ENCODE results near the gene MKX. TPM values are rescaled to one million over a fixed set of nuclear protein-coding genes. Genes with fewer than 3 reads are reported as not detected.

MKX gene
- polyA plus RNA-seq, 1 donor from 2014 or later = not detected

DNA sequence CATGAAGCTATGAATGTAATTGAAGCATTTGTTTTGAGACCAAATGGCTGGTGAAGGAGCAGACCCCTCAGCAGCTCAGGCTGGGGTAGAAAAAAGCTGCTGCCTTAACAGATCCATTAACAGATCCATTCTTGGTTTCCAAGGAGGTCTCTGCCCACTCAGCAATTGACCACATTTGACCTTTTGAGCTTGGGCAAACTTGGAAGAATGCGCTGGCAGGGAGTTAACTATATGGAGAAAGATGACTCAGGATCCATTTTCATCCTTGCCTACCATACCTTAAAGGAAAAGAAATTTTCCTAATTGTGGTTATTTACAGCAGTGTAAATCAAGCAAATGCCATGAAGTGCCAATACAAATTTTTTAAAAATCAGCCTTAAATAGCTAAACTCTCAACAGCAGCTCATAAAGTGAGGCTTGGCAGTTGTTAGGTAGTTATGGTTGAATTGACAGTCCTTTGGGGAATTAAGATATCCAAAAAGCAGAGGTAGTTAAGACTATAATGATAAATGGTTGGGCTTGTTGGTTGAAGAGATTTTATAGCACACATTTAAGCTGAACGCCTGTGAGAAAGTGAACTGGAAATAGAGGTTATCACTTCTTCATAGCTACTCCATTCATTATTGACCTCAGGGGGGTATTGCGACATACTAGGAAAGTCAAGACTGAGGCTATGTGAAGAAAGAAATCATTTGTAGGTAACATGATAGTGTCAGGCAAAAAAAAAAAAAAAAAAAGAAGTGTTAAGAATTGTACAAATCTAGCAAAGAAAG is 83.9 kb downstream of the MKX start:
- Mint-ChIP-seq H3K4me3 (no peak overlapping the region), H3K27me3 (peaks cover 19% of the 10 kb centered on the region), H3K36me3 (no peaks in the 10 kb centered on the region), H3K9me3 (no peaks in the 10 kb centered on the region), H3K4me1 (no peaks in the 10 kb centered on the region), H3K27ac (no peak overlapping the region)

DNA sequence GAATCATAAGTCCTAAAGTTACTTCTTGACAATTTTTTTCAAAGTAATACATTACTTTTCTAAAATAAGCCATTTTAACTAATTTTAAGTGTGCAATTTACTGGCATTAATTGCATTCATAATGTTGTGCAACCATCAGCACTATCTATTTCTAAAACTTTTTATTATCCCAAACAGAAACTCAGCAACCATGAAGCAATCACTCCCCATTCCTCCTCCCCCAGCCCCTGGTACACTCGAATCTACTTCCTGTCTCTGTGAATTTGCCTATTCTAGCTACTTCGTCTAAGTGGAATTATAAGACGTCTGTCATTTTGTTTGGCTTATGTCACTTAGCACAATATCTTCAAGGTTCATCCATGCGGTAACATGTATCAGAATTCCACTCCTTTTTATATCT is 84.9 kb downstream of the MKX start:
- Mint-ChIP-seq H3K27ac (no peak overlapping the region), H3K9me3 (no peaks in the 10 kb centered on the region), H3K27me3 (peaks cover 19% of the 10 kb centered on the region), H3K36me3 (no peaks in the 10 kb centered on the region), H3K4me3 (no peak overlapping the region), H3K4me1 (no peaks in the 10 kb centered on the region)

DNA sequence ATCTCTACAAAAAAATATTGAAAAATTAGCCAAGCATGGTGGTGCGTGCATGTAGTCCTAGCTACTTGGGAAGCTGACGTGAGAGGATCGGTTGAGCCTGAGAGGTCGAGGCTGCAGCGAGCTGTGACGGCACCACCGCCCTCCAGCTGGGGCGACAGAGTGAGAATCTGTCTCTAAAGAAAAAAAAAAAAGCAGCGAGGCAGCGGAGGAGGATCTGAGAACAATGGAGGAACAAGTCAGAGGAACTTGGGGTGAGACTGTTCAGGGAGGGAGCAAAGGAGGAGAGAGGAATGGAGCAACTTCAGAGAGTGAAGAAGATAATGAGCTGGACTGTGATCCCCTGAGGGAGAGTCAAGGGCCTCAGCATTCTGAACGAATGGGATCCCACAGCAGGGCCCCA is 85.4 kb downstream of the MKX start:
- Mint-ChIP-seq H3K4me1 (no peaks in the 10 kb centered on the region), H3K36me3 (no peaks in the 10 kb centered on the region), H3K9me3 (no peaks in the 10 kb centered on the region), H3K4me3 (no peak overlapping the region), H3K27me3 (peaks cover 19% of the 10 kb centered on the region), H3K27ac (no peak overlapping the region)

DNA sequence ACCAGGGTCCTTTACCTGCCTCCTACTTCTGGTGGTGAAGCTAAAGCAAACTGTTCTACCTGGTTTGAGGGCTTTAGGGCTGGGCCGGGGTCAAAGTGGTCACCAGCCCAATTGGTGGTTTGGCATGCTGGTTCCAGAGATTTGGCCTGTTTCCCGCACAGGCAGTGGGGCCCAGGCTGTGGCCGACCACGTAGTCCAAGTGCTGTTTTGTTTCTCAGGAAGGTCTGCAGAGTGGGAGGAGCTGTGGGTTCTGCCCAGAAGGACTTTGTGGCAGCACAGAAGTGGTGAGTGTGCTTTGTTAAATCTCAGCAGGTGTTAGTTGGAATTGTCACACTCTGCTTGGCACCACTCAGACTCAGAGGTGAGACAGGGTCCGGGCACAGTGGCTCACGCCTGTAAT is 85.8 kb downstream of the MKX start:
- Mint-ChIP-seq H3K36me3 (no peaks in the 10 kb centered on the region), H3K27me3 (peaks cover 19% of the 10 kb centered on the region), H3K4me3 (no peak overlapping the region), H3K27ac (no peak overlapping the region), H3K4me1 (no peaks in the 10 kb centered on the region), H3K9me3 (no peaks in the 10 kb centered on the region)

DNA sequence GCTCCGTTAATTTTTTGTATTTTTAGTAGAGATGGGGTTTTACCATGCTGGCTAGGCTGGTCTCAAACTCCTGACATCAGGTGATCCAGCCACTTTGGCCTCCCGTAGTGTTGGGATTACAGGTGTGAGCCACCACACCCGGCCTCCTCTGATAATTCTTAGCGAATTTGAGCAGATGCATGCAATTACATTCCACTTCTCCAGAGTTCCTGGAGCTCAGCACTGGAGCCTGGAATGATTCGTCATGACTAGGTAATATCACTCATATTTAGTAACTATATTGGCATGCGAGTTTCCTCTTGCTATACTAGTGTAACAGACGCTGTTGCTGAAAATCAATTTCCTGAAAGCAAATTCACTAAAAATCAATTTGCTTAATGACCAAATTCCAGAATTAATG is 86.8 kb downstream of the MKX start:
- Mint-ChIP-seq H3K36me3 (no peaks in the 10 kb centered on the region), H3K27me3 (peaks cover 16% of the 10 kb centered on the region), H3K9me3 (no peaks in the 10 kb centered on the region), H3K4me1 (no peaks in the 10 kb centered on the region), H3K27ac (peak overlapping the region in 1 of 3 donors; percentile 35), H3K4me3 (no peak overlapping the region)

DNA sequence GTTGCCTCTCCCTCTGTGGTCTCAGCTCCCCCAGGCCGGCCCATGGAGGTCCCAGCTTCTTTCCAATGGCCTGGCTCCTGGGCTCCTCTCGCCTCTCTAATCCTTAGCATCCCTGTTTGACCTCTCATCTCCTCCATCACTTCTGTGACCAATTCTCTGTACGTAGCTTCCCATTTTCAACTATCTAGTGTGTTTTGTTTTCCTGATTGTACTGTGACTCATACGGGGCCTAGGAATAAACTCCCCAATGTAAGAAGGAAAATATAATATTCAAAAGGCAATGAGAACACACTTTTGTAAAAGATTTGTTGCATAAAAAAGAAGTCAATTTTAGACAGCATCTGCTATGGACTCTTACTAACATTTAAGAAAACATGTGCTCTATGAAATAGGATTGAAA is 90.3 kb downstream of the MKX start:
- H3K9me3 Mint-ChIP-seq = no peaks in the 10 kb centered on the region
- H3K4me3 Mint-ChIP-seq = no peak overlapping the region
- no peaks in the 10 kb centered on the region for H3K4me1 Mint-ChIP-seq
- H3K36me3 Mint-ChIP-seq = peaks cover 2% of the 10 kb centered on the region
- H3K27me3 Mint-ChIP-seq = peaks cover 6% of the 10 kb centered on the region
- no peak overlapping the region for H3K27ac Mint-ChIP-seq

DNA sequence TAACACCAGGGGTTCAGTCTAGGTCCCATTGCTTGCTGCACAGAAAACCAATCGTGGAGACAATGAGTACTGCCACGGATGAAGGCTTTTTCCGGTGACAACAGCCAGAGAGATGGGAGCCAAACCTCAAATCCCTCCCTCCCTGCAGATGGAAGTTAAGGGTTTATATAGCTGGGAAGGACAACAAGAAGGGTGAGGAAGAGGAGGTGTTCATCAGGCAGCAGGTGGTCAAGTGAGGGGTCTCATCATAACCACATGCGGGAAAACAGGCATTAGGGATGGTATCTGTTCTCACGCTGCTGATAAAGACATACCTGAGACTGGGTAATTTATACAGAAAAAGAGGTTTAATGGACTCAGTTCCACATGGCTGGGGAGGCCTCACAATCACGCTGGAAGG is 91.3 kb downstream of the MKX start:
- Mint-ChIP-seq H3K27me3 (peaks cover 4% of the 10 kb centered on the region), H3K4me1 (no peaks in the 10 kb centered on the region), H3K27ac (no peak overlapping the region), H3K36me3 (peaks cover 2% of the 10 kb centered on the region), H3K4me3 (no peak overlapping the region), H3K9me3 (no peaks in the 10 kb centered on the region)

DNA sequence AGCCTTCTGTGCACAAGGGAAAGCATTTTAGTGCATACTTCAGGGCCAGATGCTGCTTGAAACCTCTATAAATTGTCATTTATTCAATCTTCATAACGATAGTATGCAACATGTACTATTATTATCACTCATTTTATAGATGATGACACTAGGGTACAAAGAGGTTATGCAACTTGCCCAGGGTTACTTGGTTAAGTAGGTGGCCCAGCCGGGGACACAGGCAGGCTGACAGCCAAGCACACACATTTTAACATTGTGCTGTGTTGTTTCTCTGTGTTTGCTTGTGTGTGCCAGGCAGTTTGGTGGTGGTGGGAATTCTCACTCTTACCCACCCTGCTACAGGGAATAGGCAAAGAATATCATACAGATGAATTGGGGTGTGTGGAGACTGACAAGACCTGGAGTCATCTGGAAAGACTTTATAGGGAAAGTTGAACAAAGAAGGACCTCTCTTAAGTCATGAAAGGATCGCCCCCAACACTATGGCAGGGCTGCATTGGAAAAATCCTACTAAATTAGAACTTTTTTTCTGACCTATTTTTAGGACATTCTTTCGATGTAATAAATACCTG is 98.9 kb downstream of the MKX start:
- H3K9me3 Mint-ChIP-seq = peaks cover 3 to 6% (median 5%) of the 10 kb centered on the region in 3 donors
- H3K36me3 Mint-ChIP-seq = no peaks in the 10 kb centered on the region
- no peak overlapping the region for H3K4me3 Mint-ChIP-seq
- peaks cover 7% of the 10 kb centered on the region for H3K27me3 Mint-ChIP-seq
- no peak overlapping the region for H3K27ac Mint-ChIP-seq
- no peaks in the 10 kb centered on the region for H3K4me1 Mint-ChIP-seq

DNA sequence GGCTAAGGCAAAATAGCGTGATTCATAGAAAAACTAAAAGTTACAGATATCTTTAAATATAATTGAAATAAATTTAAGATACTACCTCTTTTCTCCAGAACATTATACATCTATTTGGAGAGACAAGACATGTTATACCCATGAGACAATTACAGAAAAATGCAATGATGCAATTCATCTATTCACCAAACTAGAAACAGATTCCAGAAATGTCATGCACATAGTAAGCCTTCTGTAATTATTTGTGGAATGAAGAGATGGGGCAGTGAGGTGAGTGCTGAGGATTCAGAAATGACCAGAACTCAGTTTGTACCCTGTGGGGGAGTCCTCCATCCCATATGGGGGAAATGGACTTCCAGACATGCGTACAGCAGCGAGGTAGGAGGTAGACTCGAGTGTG is 99.4 kb downstream of the MKX start:
- Mint-ChIP-seq H3K9me3 (peaks cover 3 to 11% (median 5%) of the 10 kb centered on the region in 3 donors), H3K4me1 (no peaks in the 10 kb centered on the region), H3K36me3 (no peaks in the 10 kb centered on the region), H3K4me3 (no peak overlapping the region), H3K27ac (no peak overlapping the region), H3K27me3 (peaks cover 6% of the 10 kb centered on the region)

DNA sequence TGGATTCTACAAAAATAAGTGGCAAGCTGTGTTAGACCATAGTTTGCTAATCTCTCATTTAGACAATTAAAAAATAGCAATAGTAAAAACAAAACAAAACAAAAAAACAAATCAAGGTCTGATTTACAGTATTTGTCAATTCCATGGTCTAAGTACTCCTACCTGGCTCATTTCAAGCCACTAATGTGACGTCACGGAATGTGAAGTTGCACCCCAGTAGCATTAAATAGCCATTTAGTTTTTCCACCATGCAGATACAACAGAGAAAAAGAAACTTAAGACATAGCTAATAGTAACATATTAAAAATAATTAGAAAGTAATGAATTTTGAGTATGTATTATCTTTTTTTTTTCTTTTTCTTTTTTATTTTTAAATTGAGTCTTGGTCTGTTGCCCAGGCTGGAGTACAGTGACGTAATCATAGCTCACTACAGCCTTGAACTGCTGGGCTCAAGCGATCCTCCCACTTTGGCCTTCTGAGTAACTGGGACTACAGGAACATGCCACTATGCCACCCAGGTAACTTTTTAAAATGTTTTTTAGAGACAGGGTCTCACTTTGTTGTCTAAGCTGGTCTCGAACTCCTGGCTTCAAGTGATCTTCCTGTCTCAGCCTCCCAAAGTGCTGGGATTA is 101.2 kb downstream of the MKX start:
- peaks cover 6% of the 10 kb centered on the region for H3K27me3 Mint-ChIP-seq
- peaks cover 3 to 13% (median 5%) of the 10 kb centered on the region in 3 donors for H3K9me3 Mint-ChIP-seq
- no peak overlapping the region for H3K27ac Mint-ChIP-seq
- no peak overlapping the region for H3K4me3 Mint-ChIP-seq
- H3K36me3 Mint-ChIP-seq = no peaks in the 10 kb centered on the region
- H3K4me1 Mint-ChIP-seq = no peaks in the 10 kb centered on the region

DNA sequence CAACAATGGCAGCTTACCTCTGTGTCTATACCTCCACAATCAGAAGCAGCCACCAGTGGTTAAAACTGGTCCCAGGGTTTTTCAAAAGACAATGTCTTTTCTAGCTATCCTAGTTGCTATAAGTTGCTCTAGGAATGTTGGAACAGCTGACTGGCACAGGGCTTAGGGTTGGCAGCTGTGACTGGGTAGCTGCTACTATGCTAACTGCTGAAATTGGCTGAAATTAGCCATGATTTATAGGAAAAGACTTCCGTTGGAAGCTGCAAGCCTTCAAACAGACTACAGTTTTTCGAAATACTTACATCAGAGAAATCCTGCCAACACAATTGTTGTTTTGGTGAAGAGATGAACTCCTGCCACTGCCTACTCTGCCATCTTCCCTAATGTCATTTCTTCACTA is 102.3 kb downstream of the MKX start:
- Mint-ChIP-seq H3K4me1 (no peaks in the 10 kb centered on the region), H3K4me3 (no peak overlapping the region), H3K27ac (no peak overlapping the region), H3K27me3 (peaks cover 6% of the 10 kb centered on the region), H3K9me3 (peaks cover 3 to 13% (median 4%) of the 10 kb centered on the region in 3 donors), H3K36me3 (no peaks in the 10 kb centered on the region)

DNA sequence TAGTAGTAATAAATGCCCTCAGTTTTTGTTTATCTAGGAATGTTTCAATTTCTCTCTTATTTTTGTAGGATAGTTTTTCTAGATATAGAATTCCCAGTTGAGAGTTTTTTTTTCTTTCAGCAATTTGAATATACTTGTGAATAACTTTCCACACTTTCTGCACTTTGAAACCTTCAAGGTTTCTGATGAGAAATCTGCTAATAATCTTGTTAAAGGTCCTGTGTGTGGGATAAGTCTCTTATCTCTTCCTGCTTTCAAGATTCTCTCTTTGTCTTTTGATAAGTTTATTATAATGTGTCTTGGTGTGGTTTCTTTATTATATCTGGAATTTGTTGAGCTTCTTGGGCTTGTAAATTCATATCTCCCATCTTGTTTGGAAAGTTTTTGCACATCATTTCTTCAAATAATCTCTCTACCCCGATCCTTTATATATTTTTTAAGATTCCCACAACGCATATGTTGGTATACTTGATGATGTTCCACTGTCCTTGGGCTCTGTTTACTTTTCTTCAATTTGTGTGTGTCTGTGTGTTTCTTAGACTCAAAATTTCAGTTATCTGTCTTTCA is 103.5 kb downstream of the MKX start:
- Mint-ChIP-seq H3K4me1 (no peaks in the 10 kb centered on the region), H3K36me3 (no peaks in the 10 kb centered on the region), H3K27ac (no peak overlapping the region), H3K9me3 (peaks cover 3 to 13% (median 5%) of the 10 kb centered on the region in 3 donors), H3K27me3 (peaks cover under 1% of the 10 kb centered on the region), H3K4me3 (no peak overlapping the region)

DNA sequence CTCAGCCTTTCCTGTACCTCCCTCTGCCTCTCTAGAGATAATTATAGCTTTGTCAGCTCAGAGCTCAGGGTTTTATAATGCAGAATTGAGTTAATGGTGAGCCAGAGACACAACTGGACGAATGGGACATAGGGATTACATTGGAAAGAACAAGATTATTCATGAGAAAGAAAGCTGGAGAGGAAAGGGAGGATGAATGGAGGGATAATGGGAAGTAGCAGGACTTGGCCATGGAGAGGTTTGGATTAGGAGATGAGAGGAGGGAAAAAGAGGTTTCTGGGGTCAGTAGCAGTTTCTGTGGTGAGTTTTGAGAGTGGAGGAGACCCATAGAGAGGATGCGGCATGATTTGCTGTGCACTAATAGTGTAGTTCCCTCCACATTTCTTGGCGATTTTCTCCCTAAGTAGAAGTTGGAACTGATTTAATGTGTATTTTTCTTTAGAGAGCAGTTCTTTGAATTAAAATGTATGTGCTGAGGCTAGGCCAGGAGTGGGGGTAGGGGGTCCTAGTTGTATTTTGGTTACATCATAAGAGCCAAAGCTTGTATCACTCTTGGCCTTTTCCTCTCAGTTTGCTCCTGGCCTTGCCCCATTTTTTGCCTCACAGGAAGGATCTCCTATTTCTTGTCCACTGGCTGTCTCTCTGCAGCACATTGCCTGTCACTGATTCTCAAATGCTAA is 107.4 kb downstream of the MKX start:
- H3K27me3 Mint-ChIP-seq = no peaks in the 10 kb centered on the region
- H3K9me3 Mint-ChIP-seq = peaks cover 3 to 13% (median 5%) of the 10 kb centered on the region in 3 donors
- H3K27ac Mint-ChIP-seq = no peak overlapping the region
- no peaks in the 10 kb centered on the region for H3K4me1 Mint-ChIP-seq
- H3K36me3 Mint-ChIP-seq = no peaks in the 10 kb centered on the region
- no peak overlapping the region for H3K4me3 Mint-ChIP-seq

DNA sequence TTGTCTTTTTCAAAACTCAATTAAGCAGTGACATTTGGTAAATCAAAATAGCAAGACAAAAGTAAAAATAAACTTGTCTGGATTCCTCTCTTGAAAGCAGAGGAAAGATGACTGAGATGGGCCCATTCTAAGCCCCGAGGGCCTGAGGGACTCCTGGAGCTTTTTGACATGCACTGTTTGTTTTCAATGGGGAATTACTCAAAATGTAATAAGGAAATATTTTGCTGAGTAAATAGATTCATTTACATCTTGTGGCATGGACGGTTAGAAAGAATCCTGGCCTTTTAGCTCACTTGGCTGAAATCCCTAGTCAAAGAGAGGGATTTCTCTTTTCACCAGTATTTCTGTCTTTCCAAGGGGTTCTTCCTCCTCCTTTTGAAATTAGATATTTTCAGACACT is 108.0 kb downstream of the MKX start:
- H3K4me1 Mint-ChIP-seq = no peaks in the 10 kb centered on the region
- peaks cover 3 to 13% (median 5%) of the 10 kb centered on the region in 3 donors for H3K9me3 Mint-ChIP-seq
- H3K36me3 Mint-ChIP-seq = no peaks in the 10 kb centered on the region
- no peak overlapping the region for H3K4me3 Mint-ChIP-seq
- no peak overlapping the region for H3K27ac Mint-ChIP-seq
- H3K27me3 Mint-ChIP-seq = no peaks in the 10 kb centered on the region

DNA sequence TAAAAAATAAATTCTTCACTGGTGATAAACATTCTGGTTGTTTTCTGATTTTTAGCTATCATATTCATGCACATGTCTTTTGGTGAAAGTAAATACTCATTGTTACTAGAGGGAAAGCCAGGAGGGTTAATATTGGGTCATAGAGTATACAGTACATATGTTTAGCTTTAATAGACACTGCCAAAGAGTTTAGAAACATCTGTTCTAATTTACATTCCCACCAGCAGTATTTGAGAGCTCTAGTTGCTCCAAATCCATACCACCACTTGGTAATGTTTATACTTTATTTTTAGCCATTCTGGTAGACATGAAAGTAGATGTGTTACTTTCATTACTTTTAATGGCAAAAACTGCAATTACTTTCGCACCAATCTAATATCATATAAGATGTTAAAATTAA is 108.8 kb downstream of the MKX start:
- Mint-ChIP-seq H3K27me3 (no peaks in the 10 kb centered on the region), H3K4me3 (no peak overlapping the region), H3K9me3 (peaks cover 0 to 7% (median 4%) of the 10 kb centered on the region in 3 donors), H3K36me3 (no peaks in the 10 kb centered on the region), H3K4me1 (no peaks in the 10 kb centered on the region), H3K27ac (no peak overlapping the region)

Data from IgD-negative memory B cell (primary cell).